GM18909 (cell line): ENCODE measurements around the gene FAM120A.
A peak's percentile ranks its signal among the peaks of the same experiment; 100 is the strongest.

ENCODE experiments used
- ATAC-seq: cut with Tn5 transposase; IDR thresholded peaks from one replicate; pipeline ENCODE4 v1.9.1; 2021; ENCODE audit warnings: mild to moderate bottlenecking; ENCODE audit not compliant: unreplicated experiment, poor library complexity

FAM120A gene

DNA sequence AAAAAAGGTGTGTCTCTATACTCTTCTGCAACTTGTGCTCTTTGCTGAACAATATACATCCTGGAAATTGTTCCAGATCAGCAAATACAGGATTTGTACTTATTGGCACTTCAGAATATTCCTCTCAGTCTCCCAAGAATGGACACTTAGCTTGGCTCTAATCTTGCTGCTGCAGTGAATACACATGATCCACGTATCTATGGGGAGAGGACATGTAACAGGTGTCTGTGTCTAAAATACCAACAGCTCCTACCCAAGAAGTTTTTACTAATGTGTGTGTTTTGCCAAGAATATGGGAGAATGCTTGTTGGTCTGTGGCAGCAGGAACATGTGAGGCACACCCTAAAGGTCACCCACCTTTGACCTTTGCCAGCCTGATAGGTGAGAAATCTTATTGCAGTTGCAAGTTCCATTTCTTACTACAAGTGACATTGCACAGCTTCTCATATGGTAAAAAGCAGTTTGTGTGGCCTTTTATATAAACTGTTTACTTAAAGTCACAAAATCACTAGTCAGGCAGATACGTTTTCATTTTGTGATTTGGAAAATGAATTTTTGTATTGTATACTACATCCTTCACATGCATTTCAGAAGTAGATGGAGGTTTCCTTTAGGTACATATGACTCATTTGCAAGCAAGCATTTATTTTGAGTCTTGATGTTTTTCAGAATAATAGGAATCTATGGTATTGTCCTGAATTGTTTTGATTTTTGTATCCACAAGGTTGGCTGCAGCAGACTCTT is 160.7 kb downstream of the FAM120A start:
- ATAC-seq = peak; percentile 6

GRCh38 chr9:93612796-93613154 is 161.3 kb downstream of the FAM120A start:
- ATAC-seq = peak; percentile 42

DNA sequence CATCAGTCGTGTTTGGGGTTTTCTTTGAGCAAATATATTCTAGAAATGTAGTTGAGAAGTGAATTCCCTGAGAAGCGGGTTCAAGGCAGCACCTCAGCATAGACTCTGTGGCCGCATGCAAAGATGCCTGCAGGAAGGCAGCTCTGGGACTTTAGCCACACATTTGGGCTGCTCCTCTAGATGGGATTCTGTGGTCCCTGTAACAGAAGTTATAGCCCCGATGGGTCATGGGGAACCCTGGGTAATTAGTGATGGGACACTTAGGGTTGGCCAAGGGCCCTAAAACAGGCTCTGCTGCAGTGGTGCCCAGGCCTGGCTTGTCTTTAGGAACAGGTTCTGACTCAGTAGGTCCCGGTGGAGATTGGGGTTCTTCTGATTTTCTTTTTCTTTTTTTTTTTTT is 161.7 kb downstream of the FAM120A start:
- no peak for ATAC-seq

GRCh38 chr9:93613791-93614190 is 162.3 kb downstream of the FAM120A start:
- ATAC-seq = no peak

- no peak for ATAC-seq
These were observed 163.5 kb downstream of the FAM120A start for GRCh38 chr9:93614830-93615468.
